MM.1S (cell line): ENCODE data around the gene ACSL4.

Source experiments
- EZH2 ChIP-seq: fragments of 300-600 bp; sonication (generic); optimal IDR thresholded peaks from 2 replicates; pipeline ENCODE3; 2017; ENCODE audit warnings: low read depth, mild to moderate bottlenecking, antibody characterized with exemption, low read length, mixed read lengths
- EZH2phosphoT487 ChIP-seq: fragments of 300-600 bp; sonication (generic); IDR thresholded peaks from 2 replicates; pipeline ENCODE4 v1.6.1; 2018; ENCODE audit warnings: antibody characterized with exemption, low read length
- TF ChIP-seq, protein P1 (sequence below): fragments of 300-600 bp; sonication (generic); IDR thresholded peaks from 2 replicates; pipeline ENCODE4 v1.5.1; 2016; ENCODE audit warnings: antibody characterized with exemption, low read length, mixed read lengths

DNA sequence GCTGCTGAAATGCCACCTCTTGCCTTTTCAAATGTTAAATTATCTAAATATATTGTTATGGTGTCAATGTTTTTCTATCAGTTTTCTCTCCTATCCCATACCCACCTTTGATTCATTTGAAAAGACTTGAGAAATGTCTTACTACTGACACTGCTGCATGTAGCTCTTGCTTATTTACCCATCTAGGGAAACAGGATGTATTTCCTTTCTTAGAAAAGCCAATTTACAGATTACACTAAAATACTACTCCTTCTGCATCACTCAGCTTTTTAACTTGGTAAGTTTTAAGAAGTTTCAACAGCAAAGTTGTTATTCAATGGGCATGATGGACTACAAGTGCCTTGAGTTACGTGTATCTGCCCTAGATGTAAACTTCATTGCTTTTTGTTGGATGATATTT, 94.9 kb downstream of the ACSL4 start:
- TF ChIP-seq, protein P1, sequence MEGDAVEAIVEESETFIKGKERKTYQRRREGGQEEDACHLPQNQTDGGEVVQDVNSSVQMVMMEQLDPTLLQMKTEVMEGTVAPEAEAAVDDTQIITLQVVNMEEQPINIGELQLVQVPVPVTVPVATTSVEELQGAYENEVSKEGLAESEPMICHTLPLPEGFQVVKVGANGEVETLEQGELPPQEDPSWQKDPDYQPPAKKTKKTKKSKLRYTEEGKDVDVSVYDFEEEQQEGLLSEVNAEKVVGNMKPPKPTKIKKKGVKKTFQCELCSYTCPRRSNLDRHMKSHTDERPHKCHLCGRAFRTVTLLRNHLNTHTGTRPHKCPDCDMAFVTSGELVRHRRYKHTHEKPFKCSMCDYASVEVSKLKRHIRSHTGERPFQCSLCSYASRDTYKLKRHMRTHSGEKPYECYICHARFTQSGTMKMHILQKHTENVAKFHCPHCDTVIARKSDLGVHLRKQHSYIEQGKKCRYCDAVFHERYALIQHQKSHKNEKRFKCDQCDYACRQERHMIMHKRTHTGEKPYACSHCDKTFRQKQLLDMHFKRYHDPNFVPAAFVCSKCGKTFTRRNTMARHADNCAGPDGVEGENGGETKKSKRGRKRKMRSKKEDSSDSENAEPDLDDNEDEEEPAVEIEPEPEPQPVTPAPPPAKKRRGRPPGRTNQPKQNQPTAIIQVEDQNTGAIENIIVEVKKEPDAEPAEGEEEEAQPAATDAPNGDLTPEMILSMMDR = no peak
- TF ChIP-seq EZH2phosphoT487 (no peak), EZH2 (no peak)
